Omental fat pad (tissue), 4 donors: Measurements from ENCODE around the gene RUNDC1. TPM values are rescaled to one million over a fixed set of nuclear protein-coding genes. Genes with fewer than 3 reads are reported as not detected.
"Not testable (repeated sequence)": the region's sequence is repeated elsewhere in the genome, so short reads cannot be mapped to it uniquely, and the experiment has no call there.

Experiments
- ATAC-seq: fragments of 150-250 bp; one replicate; pipeline ENCODE4 v1.9.1; 2016; ENCODE audit warnings: mild to moderate bottlenecking, moderate library complexity; ENCODE audit not compliant: low FRiP score
- DNase-seq: peaks from one replicate; pipeline ENCODE4 v3.0.0-alpha.2; 2019; ENCODE audit warnings: low spot score
- CTCF ChIP-seq, 3 donors: fragments of 450-650 bp; IDR thresholded peaks; one replicate each; pipeline ENCODE4 v1.5.1; 2016 to 2017; ENCODE audit warnings: antibody characterized with exemption in 3 of 3, mild to moderate bottlenecking in 3 of 3, moderate library complexity in 2 of 3
- total RNA-seq, 4 donors: library from RNA; depleted of rRNA; stranded (reverse); fragments of >200 nt; gene quantifications; one replicate each; pipeline ENCODE4 v1.1.0, GENCODE V29; 2016

Gene RUNDC1
- total RNA-seq, 4 donors from 2014 or later = 8.5 to 12.4 (median 10.6) TPM

- ATAC-seq = peak; percentile 95
- DNase-seq = peak; percentile 52
- no peak for TF ChIP-seq CTCF (IDR thresholded peaks at IDR 0.05)
Observed at GRCh38 chr17:42964161-42964932, 16.0 kb upstream of the RUNDC1 start, which contains the start of gene AARSD1. AARSD1 (minus strand) TSS chr17:42964454; CDS start chr17:42964440, 14 bp downstream.

- no peak for TF ChIP-seq CTCF (IDR thresholded peaks at IDR 0.05)
- no peak for ATAC-seq
- no peak for DNase-seq
Observed at GRCh38 chr17:42967925-42968324, 12.4 kb upstream of the RUNDC1 start.

- DNase-seq (no peak), ATAC-seq (no peak)
- TF ChIP-seq CTCF (IDR thresholded peaks at IDR 0.05) = no peak
Observed at GRCh38 chr17:42969001-42969581, 11.3 kb upstream of the RUNDC1 start.

- DNase-seq = no peak
- no peak for TF ChIP-seq CTCF (IDR thresholded peaks at IDR 0.05)
- no peak for ATAC-seq
Observed at GRCh38 chr17:42971589-42971988, 8.8 kb upstream of the RUNDC1 start.

GRCh38 chr17:42973323-42973722 lies 7.0 kb upstream of the RUNDC1 start:
- ATAC-seq, DNase-seq: not testable (repeated sequence)

- no peak for DNase-seq
Observed at GRCh38 chr17:42975265-42975664, 5.1 kb upstream of the RUNDC1 start.

GRCh38 chr17:42975701-42976100 lies 4.7 kb upstream of the RUNDC1 start:
- not testable (repeated sequence) for DNase-seq, ATAC-seq

More at GRCh38 chr17:42975265-42975664, 5.1 kb upstream of the RUNDC1 start:
- TF ChIP-seq CTCF (IDR thresholded peaks at IDR 0.05) = no peak
- no peak for ATAC-seq
